Measurements from ENCODE around the gene UPK3B. TPM values are rescaled to one million over a fixed set of nuclear protein-coding genes. Genes with fewer than 3 reads are reported as not detected.
"Not testable (repeated sequence)": the region's sequence is repeated elsewhere in the genome, so short reads cannot be mapped to it uniquely, and the experiment has no call there.

The UPK3B gene
- total and polyA plus RNA-seq, 4 donors, result 1.3 to 1.7 (median 1.6) TPM; not detected in 1

DNA sequence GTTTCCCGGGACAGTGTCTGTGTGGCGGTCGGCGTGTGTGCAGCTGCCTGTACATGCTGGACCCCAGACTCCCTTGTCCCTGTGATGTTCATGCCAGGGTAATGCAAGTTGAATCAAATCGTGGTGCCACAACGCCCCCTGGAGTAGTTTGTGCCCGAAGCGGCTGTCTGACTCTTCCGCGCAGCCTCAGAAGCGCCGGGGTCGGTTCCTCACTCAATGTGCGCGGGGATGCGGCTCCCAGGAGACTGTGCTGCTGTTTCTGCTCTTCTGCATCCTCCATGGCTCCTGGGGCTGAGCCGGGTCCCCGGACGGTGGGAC is 10.5 kb upstream of the UPK3B start:
- ATAC-seq (ENCODE audit: low FRiP score); H3K9me3 ChIP-seq (ENCODE audit: control insufficient read depth, low read length); H3K4me1 ChIP-seq (ENCODE audit: control insufficient read depth in 1 of 2, insufficient read depth in 2 of 2, low read length in 2 of 2); intact Hi-C loops (cut with DNase I); H3K4me3 ChIP-seq (ENCODE audit: low read length in 2 of 2); H3K27ac ChIP-seq (ENCODE audit: low read depth in 1 of 2, low read length in 2 of 2); H3K27me3 ChIP-seq (ENCODE audit: control insufficient read depth in 1 of 2, insufficient read depth in 2 of 2, low read length in 1 of 2); DNase-seq; H3K36me3 ChIP-seq (ENCODE audit: control insufficient read depth in 1 of 2, insufficient read depth in 2 of 2, low read length in 1 of 2): not testable (repeated sequence)
- WGBS, 2 donors, result 62% methylated on average over 8 of the region's 19 CpGs; no CpG with 5 or more reads in 1 of the 2 donors

DNA sequence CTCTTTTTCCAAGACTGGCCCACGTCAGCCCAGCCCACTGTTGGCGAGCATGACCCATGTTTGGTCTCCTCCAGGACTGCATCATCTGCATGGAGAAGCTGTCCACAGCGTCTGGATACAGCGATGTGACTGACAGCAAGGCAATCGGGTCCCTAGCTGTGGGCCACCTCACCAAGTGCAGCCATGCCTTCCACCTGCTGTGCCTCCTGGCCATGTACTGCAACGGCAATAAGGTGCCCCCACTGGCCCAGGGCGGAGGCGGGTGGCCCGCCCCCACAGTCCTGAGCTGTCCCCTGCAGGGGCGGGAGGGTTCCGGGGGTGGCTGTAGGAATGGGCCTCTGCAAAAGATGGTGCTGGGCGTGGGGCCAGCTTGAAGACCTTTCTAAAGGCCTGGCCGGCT is 8.1 kb upstream of the UPK3B start:
- H3K4me1 ChIP-seq (ENCODE audit: control insufficient read depth in 1 of 2, insufficient read depth in 2 of 2, low read length in 2 of 2); ATAC-seq (ENCODE audit: low FRiP score); H3K4me3 ChIP-seq (ENCODE audit: low read length in 2 of 2); intact Hi-C loops (cut with DNase I); H3K36me3 ChIP-seq (ENCODE audit: control insufficient read depth in 1 of 2, insufficient read depth in 2 of 2, low read length in 1 of 2); DNase-seq; H3K27me3 ChIP-seq (ENCODE audit: control insufficient read depth in 1 of 2, insufficient read depth in 2 of 2, low read length in 1 of 2); H3K9me3 ChIP-seq (ENCODE audit: control insufficient read depth, low read length); H3K27ac ChIP-seq (ENCODE audit: low read depth in 1 of 2, low read length in 2 of 2): not testable (repeated sequence)
- 82 to 83% methylated on average over 11 to 13 of the region's 13 CpGs for WGBS, 2 donors

DNA sequence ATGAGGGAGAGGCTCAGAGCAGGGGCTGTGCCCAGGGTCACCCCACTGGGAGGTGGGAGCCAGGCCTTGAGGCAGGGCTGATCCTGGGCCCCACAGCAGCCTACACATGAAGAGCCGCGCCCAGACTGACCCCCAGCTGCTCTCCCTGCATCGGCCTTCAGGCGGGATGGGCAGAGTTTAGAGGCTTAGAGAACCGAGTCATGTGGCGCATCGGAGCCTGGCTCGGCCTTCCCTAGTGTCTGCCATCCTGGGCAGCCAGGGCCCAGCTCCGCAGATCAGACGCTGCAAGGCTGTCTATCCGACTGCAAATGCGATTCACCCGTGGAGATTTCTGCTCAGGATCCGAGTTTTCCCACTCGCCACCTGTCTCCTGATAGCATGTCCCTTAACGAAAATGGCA is 7.5 kb upstream of the UPK3B start:
- WGBS, 2 donors, result 82 to 90% methylated on average over 16 of the region's 16 CpGs
- intact Hi-C loops (cut with DNase I); H3K4me1 ChIP-seq (ENCODE audit: control insufficient read depth in 1 of 2, insufficient read depth in 2 of 2, low read length in 2 of 2); DNase-seq; H3K4me3 ChIP-seq (ENCODE audit: low read length in 2 of 2); H3K36me3 ChIP-seq (ENCODE audit: control insufficient read depth in 1 of 2, insufficient read depth in 2 of 2, low read length in 1 of 2); ATAC-seq (ENCODE audit: low FRiP score); H3K9me3 ChIP-seq (ENCODE audit: control insufficient read depth, low read length); H3K27ac ChIP-seq (ENCODE audit: low read depth in 1 of 2, low read length in 2 of 2); H3K27me3 ChIP-seq (ENCODE audit: control insufficient read depth in 1 of 2, insufficient read depth in 2 of 2, low read length in 1 of 2): not testable (repeated sequence)

DNA sequence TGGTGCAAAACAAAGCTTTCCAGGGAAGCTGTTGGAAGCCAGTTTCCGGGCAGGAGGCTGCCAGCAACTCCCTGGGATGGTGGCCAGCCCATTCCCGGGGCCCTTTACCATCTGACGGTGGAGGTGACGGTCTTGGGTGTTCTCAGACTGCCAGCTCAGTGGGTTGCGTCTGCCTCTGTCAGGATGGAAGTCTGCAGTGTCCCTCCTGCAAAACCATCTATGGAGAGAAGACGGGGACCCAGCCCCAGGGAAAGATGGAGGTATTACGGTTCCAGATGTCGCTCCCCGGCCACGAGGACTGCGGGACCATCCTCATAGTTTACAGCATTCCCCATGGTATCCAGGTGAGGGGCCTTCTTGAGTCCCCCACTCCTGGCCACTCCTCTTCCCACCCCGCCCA is 7.1 kb upstream of the UPK3B start:
- ATAC-seq (ENCODE audit: low FRiP score); H3K27me3 ChIP-seq (ENCODE audit: control insufficient read depth in 1 of 2, insufficient read depth in 2 of 2, low read length in 1 of 2); H3K27ac ChIP-seq (ENCODE audit: low read depth in 1 of 2, low read length in 2 of 2); H3K9me3 ChIP-seq (ENCODE audit: control insufficient read depth, low read length); H3K4me1 ChIP-seq (ENCODE audit: control insufficient read depth in 1 of 2, insufficient read depth in 2 of 2, low read length in 2 of 2); H3K4me3 ChIP-seq (ENCODE audit: low read length in 2 of 2); DNase-seq; H3K36me3 ChIP-seq (ENCODE audit: control insufficient read depth in 1 of 2, insufficient read depth in 2 of 2, low read length in 1 of 2); intact Hi-C loops (cut with DNase I): not testable (repeated sequence)
- 84 to 87% methylated on average over 12 of the region's 12 CpGs for WGBS, 2 donors

DNA sequence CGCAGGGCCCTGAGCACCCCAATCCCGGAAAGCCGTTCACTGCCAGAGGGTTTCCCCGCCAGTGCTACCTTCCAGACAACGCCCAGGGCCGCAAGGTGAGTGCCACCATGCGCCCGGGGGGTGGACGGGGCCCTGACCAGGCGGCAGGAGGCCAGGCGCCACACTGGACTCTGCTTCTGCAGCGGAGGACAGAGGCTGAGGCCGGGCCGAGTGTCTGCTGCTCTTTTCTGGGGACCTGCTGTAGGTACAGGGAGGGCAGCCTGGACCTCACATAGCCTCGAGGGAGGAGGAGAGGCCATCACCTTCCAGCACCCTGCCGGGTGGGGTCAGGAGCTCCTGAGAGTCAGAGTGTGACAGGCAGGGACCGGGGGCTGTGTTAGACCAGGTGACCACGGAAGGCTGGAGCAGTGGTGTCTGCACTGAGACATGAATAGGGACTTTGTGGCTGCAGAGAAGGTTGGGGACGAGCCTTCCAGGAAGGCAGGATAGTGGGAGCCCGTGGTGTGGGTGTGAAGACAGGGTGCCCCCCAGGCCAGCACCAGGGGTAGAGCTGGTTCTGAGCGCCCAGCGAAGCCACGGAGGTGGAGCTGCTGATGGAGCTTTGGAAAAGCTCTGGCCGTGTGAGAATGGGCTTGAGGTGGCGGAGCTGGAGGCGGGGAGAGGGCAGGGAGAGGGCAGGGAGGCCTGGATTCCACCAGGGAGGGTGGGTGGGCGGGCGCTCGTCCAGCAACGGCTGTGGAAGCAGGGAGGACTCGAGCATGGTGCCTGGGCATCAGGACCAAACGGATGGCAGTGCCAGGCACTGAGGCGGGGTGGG is 5.8 kb upstream of the UPK3B start:
- DNase-seq; intact Hi-C loops (cut with DNase I); H3K27me3 ChIP-seq (ENCODE audit: control insufficient read depth in 1 of 2, insufficient read depth in 2 of 2, low read length in 1 of 2); H3K4me1 ChIP-seq (ENCODE audit: control insufficient read depth in 1 of 2, insufficient read depth in 2 of 2, low read length in 2 of 2); H3K36me3 ChIP-seq (ENCODE audit: control insufficient read depth in 1 of 2, insufficient read depth in 2 of 2, low read length in 1 of 2); H3K4me3 ChIP-seq (ENCODE audit: low read length in 2 of 2); H3K27ac ChIP-seq (ENCODE audit: low read depth in 1 of 2, low read length in 2 of 2); H3K9me3 ChIP-seq (ENCODE audit: control insufficient read depth, low read length): not testable (repeated sequence)
- ATAC-seq (ENCODE audit: low FRiP score), result peak; percentile 2
- WGBS, 2 donors, result 77 to 83% methylated on average over 17 to 23 of the region's 33 CpGs

DNA sequence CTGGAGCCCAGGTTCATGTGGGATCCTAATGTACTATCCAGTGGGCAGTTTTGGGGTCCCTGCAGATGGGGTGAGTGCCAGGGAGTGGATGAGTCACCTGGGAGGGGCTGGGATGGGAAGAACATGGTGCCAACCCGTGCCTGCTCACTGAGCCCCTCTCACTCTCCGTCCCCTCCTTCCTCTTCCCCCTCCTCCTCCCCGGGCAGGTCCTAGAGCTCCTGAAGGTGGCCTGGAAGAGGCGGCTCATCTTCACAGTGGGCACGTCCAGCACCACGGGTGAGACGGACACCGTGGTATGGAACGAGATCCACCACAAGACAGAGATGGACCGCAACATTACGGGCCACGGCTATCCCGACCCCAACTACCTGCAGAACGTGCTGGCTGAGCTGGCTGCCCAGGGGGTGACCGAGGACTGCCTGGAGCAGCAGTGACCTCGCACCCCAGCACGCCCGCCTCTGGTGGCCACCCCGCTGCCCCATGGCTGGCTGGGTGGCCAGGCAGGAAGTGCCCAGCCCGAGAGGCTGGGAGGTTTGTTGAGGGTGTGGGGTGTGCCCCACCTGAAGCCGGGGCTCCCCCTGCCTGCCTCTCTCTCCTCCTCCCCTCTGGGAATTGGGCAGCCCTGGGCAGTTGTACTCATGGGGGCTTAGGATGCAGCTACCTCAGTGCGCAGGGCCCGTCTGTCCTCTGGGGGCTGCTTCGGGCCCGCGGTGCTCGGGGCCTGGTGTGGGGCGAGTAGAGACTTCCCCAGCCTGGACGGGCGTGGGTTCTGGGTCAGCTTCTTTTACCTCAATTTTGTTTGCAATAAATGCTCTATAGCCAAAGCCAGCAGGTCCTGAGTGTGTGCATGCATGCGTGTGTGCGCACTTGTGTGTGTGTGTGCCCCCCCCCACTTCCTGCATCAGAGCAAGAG is 4.9 kb upstream of the UPK3B start:
- Histone ChIP-seq H3K4me3 (ENCODE audit: low read length in 2 of 2) (no peak overlapping the region), H3K4me1 (ENCODE audit: control insufficient read depth in 1 of 2, insufficient read depth in 2 of 2, low read length in 2 of 2) (no peaks in the 10 kb centered on the region), H3K27ac (ENCODE audit: low read depth in 1 of 2, low read length in 2 of 2) (no peak overlapping the region), H3K36me3 (ENCODE audit: control insufficient read depth in 1 of 2, insufficient read depth in 2 of 2, low read length in 1 of 2) (peaks cover 0 to 2% of the 10 kb centered on the region in 2 donors), H3K9me3 (ENCODE audit: control insufficient read depth, low read length) (no peaks in the 10 kb centered on the region), H3K27me3 (ENCODE audit: control insufficient read depth in 1 of 2, insufficient read depth in 2 of 2, low read length in 1 of 2) (no peaks in the 10 kb centered on the region)
- intact Hi-C loops (cut with DNase I), result no loop called here
- DNase-seq (no peak), ATAC-seq (ENCODE audit: low FRiP score) (no peak)
- WGBS, 2 donors, result 92% methylated on average over 29 to 32 of the region's 32 CpGs

DNA sequence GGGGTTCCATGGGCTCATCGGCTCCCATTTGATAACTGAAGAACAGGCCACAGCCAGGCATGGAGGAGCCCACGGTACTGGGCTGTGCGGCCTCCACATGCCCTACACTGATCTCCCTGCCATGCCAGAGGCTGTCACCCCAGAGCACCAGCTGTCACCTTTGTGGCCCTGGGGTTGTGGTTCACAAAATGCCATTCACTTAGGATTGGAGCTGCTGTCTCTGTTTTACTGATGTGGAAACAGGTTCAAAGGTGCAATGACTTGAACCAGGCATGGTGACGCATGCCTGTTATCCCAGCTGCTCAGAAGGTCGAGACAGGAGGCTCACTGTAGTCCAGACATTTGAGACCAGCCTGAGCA is 4.3 kb upstream of the UPK3B start:
- no peaks in the 10 kb centered on the region for H3K27me3 ChIP-seq (ENCODE audit: control insufficient read depth in 1 of 2, insufficient read depth in 2 of 2, low read length in 1 of 2)
- WGBS, 2 donors, result 81% methylated on average over 5 of the region's 5 CpGs
- intact Hi-C loops (cut with DNase I), result no loop called here
- no peak for DNase-seq
- no peaks in the 10 kb centered on the region for H3K4me1 ChIP-seq (ENCODE audit: control insufficient read depth in 1 of 2, insufficient read depth in 2 of 2, low read length in 2 of 2)
- H3K4me3 ChIP-seq (ENCODE audit: low read length in 2 of 2), result no peak overlapping the region
- no peak for ATAC-seq (ENCODE audit: low FRiP score)
- H3K27ac ChIP-seq (ENCODE audit: low read depth in 1 of 2, low read length in 2 of 2), result no peak overlapping the region
- peaks cover 0 to 2% of the 10 kb centered on the region in 2 donors for H3K36me3 ChIP-seq (ENCODE audit: control insufficient read depth in 1 of 2, insufficient read depth in 2 of 2, low read length in 1 of 2)
- no peaks in the 10 kb centered on the region for H3K9me3 ChIP-seq (ENCODE audit: control insufficient read depth, low read length)

DNA sequence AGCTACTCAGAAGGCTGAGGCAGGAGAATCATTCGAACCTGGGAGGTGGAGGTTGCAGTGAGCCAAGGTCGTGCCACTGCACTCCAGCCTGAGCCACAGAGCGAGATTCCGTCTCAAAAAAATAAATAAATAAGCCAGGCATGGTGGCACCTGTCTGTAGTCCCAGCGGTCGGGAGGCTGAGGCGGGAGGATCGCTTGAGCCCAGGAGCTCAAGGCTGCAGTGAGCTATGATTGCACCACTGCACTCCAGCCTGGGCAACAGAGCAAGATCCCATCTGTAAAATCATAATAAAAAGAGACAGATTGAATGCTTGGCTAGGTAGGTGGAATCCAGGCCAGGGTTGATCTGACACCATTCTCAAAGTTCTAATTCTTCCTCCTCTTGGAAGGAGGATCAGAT is 3.7 kb upstream of the UPK3B start:
- intact Hi-C loops (cut with DNase I); H3K4me1 ChIP-seq (ENCODE audit: control insufficient read depth in 1 of 2, insufficient read depth in 2 of 2, low read length in 2 of 2); H3K9me3 ChIP-seq (ENCODE audit: control insufficient read depth, low read length); H3K27ac ChIP-seq (ENCODE audit: low read depth in 1 of 2, low read length in 2 of 2); H3K4me3 ChIP-seq (ENCODE audit: low read length in 2 of 2); DNase-seq; H3K36me3 ChIP-seq (ENCODE audit: control insufficient read depth in 1 of 2, insufficient read depth in 2 of 2, low read length in 1 of 2); H3K27me3 ChIP-seq (ENCODE audit: control insufficient read depth in 1 of 2, insufficient read depth in 2 of 2, low read length in 1 of 2); ATAC-seq (ENCODE audit: low FRiP score): not testable (repeated sequence)
- WGBS, 2 donors, result 95 to 96% methylated on average over 8 of the region's 8 CpGs

All from aorta (tissue), 5 donors.